Activated CD4-positive, CD25-positive, alpha-beta regulatory T cell treated with anti-CD3 and anti-CD28 coated beads, Interleukin-2, amount 50 U/mL, for 16 hours (primary cell): ENCODE results near the gene CNTNAP4.

Experiments used
- DNase-seq: peaks from one replicate; pipeline ENCODE4 v3.0.0-alpha.2; 2020; ENCODE audit warnings: low read depth, low spot score

The CNTNAP4 gene

GRCh38 chr16:76579277-76579922 is 302.2 kb downstream of the CNTNAP4 start:
- no peak for DNase-seq

GRCh38 chr16:76583466-76583865 is 306.3 kb downstream of the CNTNAP4 start:
- DNase-seq = no peak

- no peak for DNase-seq
Measured at GRCh38 chr16:76583945-76584344, 306.7 kb downstream of the CNTNAP4 start.

GRCh38 chr16:76598498-76598897 is 321.3 kb downstream of the CNTNAP4 start:
- DNase-seq = no peak

GRCh38 chr16:76607317-76607716 is 330.1 kb downstream of the CNTNAP4 start:
- no peak for DNase-seq
